HL-60 (cell line): Measurements from ENCODE around the gene PDAP1.

Experiments
- GABPA ChIP-seq: IDR thresholded peaks from 2 replicates; pipeline ENCODE4 v1.6.1; 2012; ENCODE audit warnings: low read depth
- TF ChIP-seq, protein P1 (sequence below): IDR thresholded peaks from one replicate; pipeline ENCODE4 v1.5.1; 2011; ENCODE audit warnings: low read length, control low read depth, inconsistent platforms; ENCODE audit not compliant: insufficient read depth
- TF ChIP-seq, protein P2 (sequence below): IDR thresholded peaks from 2 replicates; pipeline ENCODE4 v1.6.1; 2012; ENCODE audit warnings: low read depth; ENCODE audit not compliant: insufficient replicate concordance

DNA sequence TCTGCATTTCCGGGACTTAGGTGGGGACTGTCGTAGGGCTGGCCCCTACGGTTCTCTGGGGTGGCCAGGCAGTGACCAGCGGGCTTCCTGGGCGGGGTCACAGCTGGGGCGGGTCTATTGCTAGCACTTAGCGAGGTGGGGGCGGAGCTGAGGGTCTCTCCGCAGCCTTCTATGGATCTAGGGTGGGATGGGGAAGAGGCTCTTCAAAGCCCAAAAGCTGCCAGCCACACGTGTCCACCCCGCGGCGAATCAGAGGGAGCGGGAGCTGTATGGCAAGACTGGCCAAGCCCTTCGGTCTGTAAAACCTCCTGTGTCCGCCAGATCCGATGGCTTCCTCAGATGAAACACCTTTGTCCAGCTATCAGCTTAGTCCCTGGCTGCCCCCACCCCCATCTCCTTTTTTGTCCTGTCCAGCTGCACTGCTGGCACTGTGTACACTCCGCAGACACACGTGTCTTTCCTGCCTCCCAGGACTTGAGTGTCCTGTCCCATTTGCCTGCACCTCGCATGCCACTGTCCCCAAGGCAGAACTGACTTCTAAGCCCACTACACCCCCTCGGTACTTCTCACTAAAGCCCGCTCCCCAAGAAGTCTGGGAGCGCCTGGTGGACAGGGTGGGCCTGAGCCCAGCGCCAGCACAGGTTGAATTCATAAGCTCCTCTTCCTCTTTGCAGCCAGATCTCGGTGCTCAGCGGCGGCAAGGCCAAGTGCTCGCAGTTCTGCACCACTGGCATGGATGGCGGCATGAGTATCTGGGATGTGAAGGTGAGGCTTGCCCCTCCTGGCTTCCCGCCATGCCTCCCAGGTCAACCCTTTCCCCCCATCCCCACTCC is 14.8 kb downstream of the PDAP1 start:
- TF ChIP-seq, protein P1, sequence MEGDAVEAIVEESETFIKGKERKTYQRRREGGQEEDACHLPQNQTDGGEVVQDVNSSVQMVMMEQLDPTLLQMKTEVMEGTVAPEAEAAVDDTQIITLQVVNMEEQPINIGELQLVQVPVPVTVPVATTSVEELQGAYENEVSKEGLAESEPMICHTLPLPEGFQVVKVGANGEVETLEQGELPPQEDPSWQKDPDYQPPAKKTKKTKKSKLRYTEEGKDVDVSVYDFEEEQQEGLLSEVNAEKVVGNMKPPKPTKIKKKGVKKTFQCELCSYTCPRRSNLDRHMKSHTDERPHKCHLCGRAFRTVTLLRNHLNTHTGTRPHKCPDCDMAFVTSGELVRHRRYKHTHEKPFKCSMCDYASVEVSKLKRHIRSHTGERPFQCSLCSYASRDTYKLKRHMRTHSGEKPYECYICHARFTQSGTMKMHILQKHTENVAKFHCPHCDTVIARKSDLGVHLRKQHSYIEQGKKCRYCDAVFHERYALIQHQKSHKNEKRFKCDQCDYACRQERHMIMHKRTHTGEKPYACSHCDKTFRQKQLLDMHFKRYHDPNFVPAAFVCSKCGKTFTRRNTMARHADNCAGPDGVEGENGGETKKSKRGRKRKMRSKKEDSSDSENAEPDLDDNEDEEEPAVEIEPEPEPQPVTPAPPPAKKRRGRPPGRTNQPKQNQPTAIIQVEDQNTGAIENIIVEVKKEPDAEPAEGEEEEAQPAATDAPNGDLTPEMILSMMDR: no peak
- no peak for TF ChIP-seq GABPA
- TF ChIP-seq, protein P2, sequence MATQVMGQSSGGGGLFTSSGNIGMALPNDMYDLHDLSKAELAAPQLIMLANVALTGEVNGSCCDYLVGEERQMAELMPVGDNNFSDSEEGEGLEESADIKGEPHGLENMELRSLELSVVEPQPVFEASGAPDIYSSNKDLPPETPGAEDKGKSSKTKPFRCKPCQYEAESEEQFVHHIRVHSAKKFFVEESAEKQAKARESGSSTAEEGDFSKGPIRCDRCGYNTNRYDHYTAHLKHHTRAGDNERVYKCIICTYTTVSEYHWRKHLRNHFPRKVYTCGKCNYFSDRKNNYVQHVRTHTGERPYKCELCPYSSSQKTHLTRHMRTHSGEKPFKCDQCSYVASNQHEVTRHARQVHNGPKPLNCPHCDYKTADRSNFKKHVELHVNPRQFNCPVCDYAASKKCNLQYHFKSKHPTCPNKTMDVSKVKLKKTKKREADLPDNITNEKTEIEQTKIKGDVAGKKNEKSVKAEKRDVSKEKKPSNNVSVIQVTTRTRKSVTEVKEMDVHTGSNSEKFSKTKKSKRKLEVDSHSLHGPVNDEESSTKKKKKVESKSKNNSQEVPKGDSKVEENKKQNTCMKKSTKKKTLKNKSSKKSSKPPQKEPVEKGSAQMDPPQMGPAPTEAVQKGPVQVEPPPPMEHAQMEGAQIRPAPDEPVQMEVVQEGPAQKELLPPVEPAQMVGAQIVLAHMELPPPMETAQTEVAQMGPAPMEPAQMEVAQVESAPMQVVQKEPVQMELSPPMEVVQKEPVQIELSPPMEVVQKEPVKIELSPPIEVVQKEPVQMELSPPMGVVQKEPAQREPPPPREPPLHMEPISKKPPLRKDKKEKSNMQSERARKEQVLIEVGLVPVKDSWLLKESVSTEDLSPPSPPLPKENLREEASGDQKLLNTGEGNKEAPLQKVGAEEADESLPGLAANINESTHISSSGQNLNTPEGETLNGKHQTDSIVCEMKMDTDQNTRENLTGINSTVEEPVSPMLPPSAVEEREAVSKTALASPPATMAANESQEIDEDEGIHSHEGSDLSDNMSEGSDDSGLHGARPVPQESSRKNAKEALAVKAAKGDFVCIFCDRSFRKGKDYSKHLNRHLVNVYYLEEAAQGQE: no peak
